Duodenal mucosa (tissue), 2 donors: ENCODE results near the gene PHGDH.

Experiments used
- H3K27ac ChIP-seq: one replicate; pipeline ENCODE4 v1.7.0; 2013; ENCODE audit warnings: low read depth, low read length
- H3K27me3 ChIP-seq, 2 donors: one replicate each; pipeline ENCODE4 v1.7.0; 2013; ENCODE audit warnings: low read length in 2 of 2, control low read depth in 1 of 2; ENCODE audit not compliant: insufficient read depth in 2 of 2, control insufficient read depth in 1 of 2
- H3K36me3 ChIP-seq, 2 donors: one replicate each; pipeline ENCODE4 v1.7.0; 2013; ENCODE audit warnings: low read length in 2 of 2, control low read depth in 1 of 2; ENCODE audit not compliant: insufficient read depth in 2 of 2, control insufficient read depth in 1 of 2
- H3K4me1 ChIP-seq, 2 donors: one replicate each; pipeline ENCODE4 v1.7.0; 2013; ENCODE audit warnings: low read length in 2 of 2, control low read depth in 1 of 2; ENCODE audit not compliant: insufficient read depth in 2 of 2, control insufficient read depth in 1 of 2
- H3K4me3 ChIP-seq, 2 donors: one replicate each; pipeline ENCODE4 v1.7.0; 2013; ENCODE audit warnings: low read length in 2 of 2, low read depth in 1 of 2
- H3K9ac ChIP-seq, 2 donors: one replicate each; pipeline ENCODE4 v1.7.0; 2013; ENCODE audit warnings: low read length in 2 of 2, low read depth in 1 of 2
- H3K9me3 ChIP-seq, 2 donors: one replicate each; pipeline ENCODE4 v1.7.0; 2013; ENCODE audit warnings: low read length in 2 of 2, control low read depth in 1 of 2; ENCODE audit not compliant: control insufficient read depth in 1 of 2

Gene PHGDH

DNA sequence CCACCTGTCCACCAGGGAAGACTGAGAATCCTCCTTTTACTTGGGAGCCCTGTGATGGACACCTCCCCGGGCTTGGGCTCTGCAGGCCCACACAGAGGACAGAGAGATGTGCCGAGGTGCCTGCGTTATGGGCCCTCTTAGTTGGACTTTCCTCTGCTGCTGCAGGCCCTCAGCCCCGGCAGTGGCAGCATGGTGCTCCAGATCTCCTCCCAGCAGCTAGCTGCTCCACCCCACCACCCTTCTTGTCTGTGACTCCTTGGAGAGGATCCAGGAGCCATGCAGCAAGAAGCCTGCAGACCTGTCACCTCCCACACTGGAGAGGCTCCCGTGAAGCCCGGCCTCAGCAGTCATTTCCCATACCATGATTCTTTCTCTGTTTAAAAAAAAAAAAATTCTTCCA is 27.4 kb downstream of the PHGDH start:
- no peak overlapping the region for H3K27ac ChIP-seq
- H3K27me3 ChIP-seq = no peaks in the 10 kb centered on the region
- peaks cover 34 to 37% of the 10 kb centered on the region in 2 donors for H3K4me1 ChIP-seq
- no peak overlapping the region for H3K4me3 ChIP-seq
- H3K9me3 ChIP-seq = no peaks in the 10 kb centered on the region
- no peaks in the 10 kb centered on the region for H3K36me3 ChIP-seq
- H3K9ac ChIP-seq = no peak overlapping the region

DNA sequence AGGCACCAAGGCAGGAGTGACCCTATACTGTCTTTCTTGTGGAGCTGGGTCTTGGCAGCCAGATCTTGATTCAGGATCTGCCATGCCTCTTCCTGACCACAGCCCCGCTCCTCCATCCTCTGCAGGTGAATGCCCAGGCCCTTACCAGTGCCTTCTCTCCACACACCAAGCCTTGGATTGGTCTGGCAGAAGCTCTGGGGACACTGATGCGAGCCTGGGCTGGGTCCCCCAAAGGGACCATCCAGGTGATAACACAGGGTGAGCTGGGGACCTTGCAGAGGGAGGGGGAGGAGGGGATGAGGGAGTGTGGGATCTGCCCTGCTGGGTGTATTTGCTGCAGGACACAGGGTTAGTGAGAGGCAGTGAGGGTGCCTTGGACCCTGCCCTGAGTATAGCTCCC is 28.5 kb downstream of the PHGDH start:
- no peaks in the 10 kb centered on the region for H3K9me3 ChIP-seq
- no peak overlapping the region for H3K27ac ChIP-seq
- peaks cover 34 to 37% of the 10 kb centered on the region in 2 donors for H3K4me1 ChIP-seq
- H3K4me3 ChIP-seq = no peak overlapping the region
- H3K36me3 ChIP-seq = no peaks in the 10 kb centered on the region
- H3K27me3 ChIP-seq = no peaks in the 10 kb centered on the region
- no peak overlapping the region for H3K9ac ChIP-seq

DNA sequence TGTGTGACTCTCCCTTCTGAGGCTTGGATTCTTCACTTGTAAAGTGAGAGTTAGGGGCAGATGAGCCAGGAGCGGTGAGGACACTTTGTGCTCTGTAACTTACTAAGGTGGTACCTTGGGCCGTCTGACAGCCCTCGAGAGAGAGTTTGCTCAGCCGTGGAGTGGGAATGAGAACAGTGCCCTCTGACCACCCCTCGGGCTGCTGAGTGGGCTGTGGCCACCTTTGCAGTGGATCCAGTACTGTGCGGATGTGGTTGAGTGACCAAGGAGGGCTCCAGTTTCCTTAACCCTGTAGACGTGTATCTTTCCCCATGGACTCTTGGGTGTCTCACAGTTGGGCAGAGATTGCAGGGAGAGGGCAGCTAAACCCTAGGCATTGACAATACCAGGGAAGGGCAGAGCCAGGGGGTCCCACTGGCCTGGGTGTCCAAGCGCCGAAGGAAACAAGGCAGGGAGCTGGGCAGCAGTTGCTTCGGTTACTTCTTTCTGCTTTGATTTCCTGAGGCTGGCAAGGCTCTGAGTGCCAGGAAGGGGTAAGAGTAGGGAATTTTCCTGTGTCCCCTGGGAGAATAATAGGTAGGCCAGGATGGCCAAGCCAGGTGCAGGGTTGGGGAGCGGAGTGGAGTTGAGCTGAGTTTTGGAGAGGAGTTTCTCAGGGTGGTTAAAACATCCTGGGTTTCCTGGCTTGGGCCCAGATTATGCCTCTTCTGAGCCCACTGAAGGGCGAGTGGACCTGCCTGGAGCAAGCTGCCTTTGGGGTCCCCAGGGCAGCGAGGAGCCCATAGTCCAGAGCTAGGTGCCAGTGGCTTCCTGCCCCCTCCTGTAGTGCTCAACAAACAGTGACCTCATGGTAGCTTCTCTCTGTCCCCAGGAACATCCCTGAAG is 29.4 kb downstream of the PHGDH start:
- Histone ChIP-seq H3K9me3 (no peaks in the 10 kb centered on the region), H3K27ac (no peak overlapping the region)

DNA sequence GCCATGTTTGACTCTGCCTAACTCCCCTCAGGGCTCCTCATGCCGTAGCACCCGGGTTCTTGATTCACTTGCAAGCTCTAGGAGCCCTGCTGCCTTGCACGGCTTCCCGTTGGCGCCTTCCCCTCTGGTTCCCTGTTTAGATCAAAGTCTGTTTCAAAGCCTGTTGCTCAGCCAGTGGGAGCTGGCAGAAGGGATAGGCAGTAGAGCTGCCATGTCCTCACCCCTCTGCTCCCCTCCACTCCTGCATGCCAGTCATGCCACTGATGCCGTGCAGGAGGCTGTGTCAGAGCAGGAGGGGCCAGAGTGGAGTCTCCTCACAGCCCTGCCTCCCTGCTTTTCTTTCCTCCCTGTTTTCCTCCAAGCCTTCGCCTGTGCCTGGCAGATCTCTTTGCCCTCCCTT is 30.5 kb downstream of the PHGDH start:
- Histone ChIP-seq H3K9ac (no peak overlapping the region), H3K4me3 (no peak overlapping the region), H3K9me3 (no peaks in the 10 kb centered on the region), H3K36me3 (peaks cover 0 to 4% of the 10 kb centered on the region in 2 donors), H3K4me1 (peaks cover 32 to 34% of the 10 kb centered on the region in 2 donors), H3K27ac (no peak overlapping the region), H3K27me3 (no peaks in the 10 kb centered on the region)

More for the DNA sequence above, 29.4 kb downstream of the PHGDH start:
- Histone ChIP-seq H3K4me1 (peaks cover 34 to 37% of the 10 kb centered on the region in 2 donors), H3K9ac (no peak overlapping the region), H3K4me3 (no peak overlapping the region), H3K36me3 (no peaks in the 10 kb centered on the region), H3K27me3 (no peaks in the 10 kb centered on the region)

DNA sequence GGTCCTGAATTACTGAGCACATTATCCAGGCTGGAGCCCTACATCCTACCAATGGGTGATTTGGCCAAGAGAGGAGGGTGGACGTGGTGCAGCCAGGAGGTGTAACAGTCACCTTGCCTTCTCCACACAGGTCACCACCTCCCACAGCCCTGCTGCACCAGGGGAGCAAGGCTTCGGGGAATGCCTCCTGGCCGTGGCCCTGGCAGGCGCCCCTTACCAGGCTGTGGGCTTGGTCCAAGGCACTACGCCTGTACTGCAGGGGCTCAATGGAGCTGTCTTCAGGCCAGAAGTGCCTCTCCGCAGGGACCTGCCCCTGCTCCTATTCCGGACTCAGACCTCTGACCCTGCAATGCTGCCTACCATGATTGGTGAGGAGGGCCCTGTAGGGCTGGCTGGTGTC is 30.9 kb downstream of the PHGDH start:
- Histone ChIP-seq H3K27ac (no peak overlapping the region), H3K4me3 (no peak overlapping the region), H3K9me3 (no peaks in the 10 kb centered on the region), H3K9ac (no peak overlapping the region), H3K36me3 (peaks cover 0 to 4% of the 10 kb centered on the region in 2 donors), H3K4me1 (peaks cover 27 to 30% of the 10 kb centered on the region in 2 donors), H3K27me3 (no peaks in the 10 kb centered on the region)

DNA sequence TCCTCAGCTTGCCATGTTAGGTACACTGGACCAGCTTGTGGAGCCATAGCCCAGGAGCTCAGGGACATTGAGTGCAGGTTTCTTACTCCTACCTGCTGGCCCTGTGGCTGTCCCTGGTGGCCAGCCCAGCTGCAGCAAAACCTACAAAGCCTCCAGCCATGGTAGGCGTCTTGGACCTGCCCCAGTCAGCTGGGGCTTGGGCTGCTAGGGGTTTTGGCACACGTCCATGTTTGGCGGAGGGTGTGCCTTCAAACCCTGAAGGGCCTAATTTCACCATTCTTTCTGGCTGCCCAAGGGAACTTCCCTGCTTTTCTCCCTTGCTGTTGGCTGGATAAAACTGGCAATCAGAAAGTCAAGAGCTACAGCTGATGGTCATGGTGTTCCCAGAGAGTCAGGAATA is 31.6 kb downstream of the PHGDH start:
- no peak overlapping the region for H3K4me3 ChIP-seq
- peaks cover 21 to 24% of the 10 kb centered on the region in 2 donors for H3K4me1 ChIP-seq
- no peaks in the 10 kb centered on the region for H3K9me3 ChIP-seq
- H3K9ac ChIP-seq = no peak overlapping the region
- H3K36me3 ChIP-seq = peaks cover 0 to 8% of the 10 kb centered on the region in 2 donors
- no peak overlapping the region for H3K27ac ChIP-seq
- no peaks in the 10 kb centered on the region for H3K27me3 ChIP-seq

DNA sequence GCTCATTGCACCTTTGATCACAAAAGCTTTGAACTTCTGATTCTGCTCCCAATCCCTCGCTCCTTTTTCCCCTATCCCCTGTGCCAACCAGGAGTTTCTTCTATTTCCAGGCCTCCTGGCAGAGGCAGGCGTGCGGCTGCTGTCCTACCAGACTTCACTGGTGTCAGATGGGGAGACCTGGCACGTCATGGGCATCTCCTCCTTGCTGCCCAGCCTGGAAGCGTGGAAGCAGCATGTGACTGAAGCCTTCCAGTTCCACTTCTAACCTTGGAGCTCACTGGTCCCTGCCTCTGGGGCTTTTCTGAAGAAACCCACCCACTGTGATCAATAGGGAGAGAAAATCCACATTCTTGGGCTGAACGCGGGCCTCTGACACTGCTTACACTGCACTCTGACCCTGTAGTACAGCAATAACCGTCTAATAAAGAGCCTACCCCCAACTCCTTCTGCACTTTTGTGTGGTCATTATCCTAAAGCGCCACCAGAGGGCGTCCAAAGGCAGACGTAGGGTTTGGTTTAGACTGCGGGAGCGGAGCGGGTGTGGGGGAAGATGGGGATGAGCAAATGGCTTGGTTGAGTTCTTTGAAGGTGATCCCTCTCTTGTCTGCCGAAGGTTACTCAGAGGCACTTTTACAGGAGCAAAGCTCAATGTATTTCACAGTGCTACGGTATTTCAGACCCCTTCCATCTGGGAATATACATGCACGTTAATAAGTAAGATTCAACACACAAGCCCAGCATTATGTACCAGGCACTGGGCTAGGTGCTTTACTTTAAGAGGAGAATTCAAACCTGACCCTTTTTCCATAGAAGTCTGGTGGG is 32.3 kb downstream of the PHGDH start:
- peaks cover 20 to 22% of the 10 kb centered on the region in 2 donors for H3K4me1 ChIP-seq
- H3K27me3 ChIP-seq = no peaks in the 10 kb centered on the region
- no peaks in the 10 kb centered on the region for H3K9me3 ChIP-seq
- H3K9ac ChIP-seq = no peak overlapping the region
- no peak overlapping the region for H3K4me3 ChIP-seq
- H3K27ac ChIP-seq = no peak overlapping the region
- peaks cover 6 to 15% of the 10 kb centered on the region in 2 donors for H3K36me3 ChIP-seq

DNA sequence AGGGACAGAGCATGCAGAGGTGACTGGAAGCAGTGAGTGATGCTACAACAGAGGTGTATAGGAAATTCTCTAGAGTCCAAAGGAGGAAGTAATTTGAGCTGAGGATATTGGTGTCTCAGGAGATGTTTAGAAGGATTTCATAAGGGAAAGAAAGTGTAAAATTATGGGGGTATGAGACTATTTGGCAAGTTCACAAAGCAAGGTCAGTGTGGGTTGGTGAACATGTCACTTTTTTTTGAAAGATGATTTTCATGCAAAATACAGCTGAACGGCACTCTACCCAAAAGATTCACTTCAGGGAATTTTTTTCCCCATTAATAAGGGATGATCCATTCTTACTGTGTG is 32.8 kb downstream of the PHGDH start:
- H3K4me1 ChIP-seq = peaks cover 20 to 22% of the 10 kb centered on the region in 2 donors
- no peak overlapping the region for H3K4me3 ChIP-seq
- no peaks in the 10 kb centered on the region for H3K9me3 ChIP-seq
- no peak overlapping the region for H3K27ac ChIP-seq
- H3K9ac ChIP-seq = no peak overlapping the region
- H3K36me3 ChIP-seq = peaks cover 6 to 20% of the 10 kb centered on the region in 2 donors
- no peaks in the 10 kb centered on the region for H3K27me3 ChIP-seq

DNA sequence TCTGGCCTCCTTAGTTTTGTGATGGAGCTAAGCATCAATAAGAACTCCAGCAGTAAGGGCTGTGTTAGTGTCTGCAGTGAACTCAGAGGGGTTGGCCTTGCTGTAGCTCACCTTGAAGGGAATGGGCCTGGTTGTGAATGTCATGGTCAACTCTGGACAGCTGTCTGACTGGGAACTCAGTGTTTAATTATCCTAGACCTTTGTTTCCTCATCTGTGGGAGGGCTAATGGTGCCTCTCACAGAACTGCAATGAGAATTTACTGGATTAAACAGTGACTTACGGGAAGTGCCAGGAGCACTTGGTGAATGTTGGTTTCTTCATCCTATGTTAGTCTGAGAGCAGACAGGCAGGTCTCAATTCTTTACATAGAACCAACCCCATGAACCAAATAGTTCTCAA is 33.3 kb downstream of the PHGDH start:
- peaks cover 20 to 22% of the 10 kb centered on the region in 2 donors for H3K4me1 ChIP-seq
- no peaks in the 10 kb centered on the region for H3K9me3 ChIP-seq
- no peak overlapping the region for H3K27ac ChIP-seq
- no peak overlapping the region for H3K4me3 ChIP-seq
- H3K36me3 ChIP-seq = peaks cover 6 to 23% of the 10 kb centered on the region in 2 donors
- H3K9ac ChIP-seq = no peak overlapping the region
- H3K27me3 ChIP-seq = no peaks in the 10 kb centered on the region

DNA sequence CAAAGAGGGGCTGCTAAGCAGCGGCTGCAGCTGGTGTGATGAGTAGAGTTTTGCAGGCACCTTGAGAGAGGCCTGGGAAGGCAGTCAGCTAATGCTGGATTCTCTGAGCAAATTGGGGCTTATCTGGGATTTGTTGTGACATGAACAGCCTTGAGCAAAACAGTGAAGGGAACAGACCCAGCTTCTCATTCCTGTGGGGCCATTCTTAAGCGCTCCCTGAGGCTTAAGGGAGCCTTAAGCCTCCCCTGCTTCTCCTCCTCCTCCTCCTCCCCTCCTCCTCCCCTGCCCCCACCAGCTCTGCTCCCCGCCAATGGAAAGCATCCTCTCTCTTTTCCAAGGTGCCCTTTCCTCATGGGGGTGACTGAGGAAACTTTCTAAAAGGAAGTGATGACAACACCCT is 35.7 kb downstream of the PHGDH start:
- H3K4me1 ChIP-seq = peaks cover 15 to 16% of the 10 kb centered on the region in 2 donors
- no peaks in the 10 kb centered on the region for H3K9me3 ChIP-seq
- H3K9ac ChIP-seq = no peak overlapping the region
- peaks cover 6 to 39% of the 10 kb centered on the region in 2 donors for H3K36me3 ChIP-seq
- no peak overlapping the region for H3K4me3 ChIP-seq
- no peak overlapping the region for H3K27ac ChIP-seq
- H3K27me3 ChIP-seq = no peaks in the 10 kb centered on the region
